Fibroblast of lung (primary cell): ENCODE measurements around the gene GAK. TPM values are rescaled to one million over a fixed set of nuclear protein-coding genes. Genes with fewer than 3 reads are reported as not detected.

ENCODE experiments used
- DNase-seq, 2 donors: peaks; one replicate each; pipeline versions ENCODE4 v3.0.0 to v3.0.0-alpha.2; 2010; ENCODE audit warnings: low read depth in 2 of 2
- H2AFZ ChIP-seq: 2 replicates; pipeline ENCODE4 v1.5.1; 2012; ENCODE audit warnings: low read length, control low read depth, inconsistent platforms
- H3K27ac ChIP-seq: 2 replicates; pipeline ENCODE4 v1.5.1; 2011; ENCODE audit warnings: low read length, control low read depth; ENCODE audit not compliant: insufficient read depth
- H3K27me3 ChIP-seq: 2 replicates; pipeline ENCODE4 v1.5.1; 2011; ENCODE audit warnings: mild to moderate bottlenecking, low read length; ENCODE audit not compliant: control insufficient read depth, insufficient read depth
- H3K36me3 ChIP-seq: 2 replicates; pipeline ENCODE4 v1.5.1; 2011; ENCODE audit warnings: low read length; ENCODE audit not compliant: control insufficient read depth, insufficient read depth
- H3K4me1 ChIP-seq: 2 replicates; pipeline ENCODE4 v1.5.1; 2011; ENCODE audit warnings: low read length; ENCODE audit not compliant: control insufficient read depth, insufficient read depth; ENCODE audit errors: extremely low read depth
- H3K4me2 ChIP-seq: 2 replicates; pipeline ENCODE4 v1.5.1; 2011; ENCODE audit warnings: low read length, control low read depth; ENCODE audit not compliant: insufficient read depth; ENCODE audit errors: extremely low read depth
- H3K4me3 ChIP-seq, 4 experiments: fragments of 200-600 bp in 1 of 4; sonication (generic) in 1 of 4; replicated peaks in 1 of 4; 2 replicates each; pipeline ENCODE4 v1.5.1; 2011 to 2016; ENCODE audit warnings: low read length in 4 of 4, low read depth in 3 of 4, mild to moderate bottlenecking in 3 of 4, control low read depth in 2 of 4, inconsistent platforms in 1 of 4, mixed read lengths in 1 of 4; ENCODE audit not compliant: insufficient read depth in 1 of 4; ENCODE audit errors: control extremely low read depth in 1 of 4
- H3K79me2 ChIP-seq: 2 replicates; pipeline ENCODE4 v1.5.1; 2012; ENCODE audit warnings: mild to moderate bottlenecking, low read length, inconsistent platforms; ENCODE audit not compliant: control insufficient read depth, insufficient read depth
- H3K9ac ChIP-seq: 2 replicates; pipeline ENCODE4 v1.5.1; 2011; ENCODE audit warnings: mild to moderate bottlenecking, low read length, control low read depth; ENCODE audit not compliant: insufficient read depth
- H3K9me3 ChIP-seq: 2 replicates; pipeline ENCODE4 v1.5.1; 2012; ENCODE audit warnings: low read depth, low read length; ENCODE audit not compliant: control insufficient read depth, insufficient read depth
- H4K20me1 ChIP-seq: 2 replicates; pipeline ENCODE4 v1.5.1; 2011; ENCODE audit warnings: low read length; ENCODE audit not compliant: control insufficient read depth, insufficient read depth; ENCODE audit errors: extremely low read depth
- CTCF ChIP-seq, 2 donors: IDR thresholded peaks in 1 of 2; conservative IDR thresholded peaks in 1 of 2; 1 replicate in 1 of 2; 2 replicates in 1 of 2; pipeline ENCODE4 v1.5.1; 2011 to 2012; ENCODE audit warnings: low read length in 2 of 2, control low read depth in 1 of 2, inconsistent platforms in 1 of 2, low read depth in 1 of 2, mild to moderate bottlenecking in 1 of 2
- EZH2 ChIP-seq: IDR thresholded peaks from 2 replicates; pipeline ENCODE4 v1.5.1; 2012; ENCODE audit warnings: low read length, control low read depth, mild to moderate bottlenecking; ENCODE audit errors: missing control alignments
- polyA plus RNA-seq, 2 donors: library from polyadenylated mRNA; depleted of rRNA in 1 of 2; stranded (reverse) in 1 of 2; unstranded in 1 of 2; fragments of >200 nt; gene quantifications; 2 replicates each; pipeline ENCODE4 v1.2.1, GENCODE V29; 2011 to 2012; ENCODE audit warnings: missing spikeins in 1 of 2
- total RNA-seq: library from RNA; depleted of rRNA; stranded (reverse); fragments of >200 nt; gene quantifications from 2 replicates; pipeline ENCODE4 v1.2.1, GENCODE V29; 2014

GAK gene
- total and polyA plus RNA-seq, 2 donors (not counting 1 experiment from before 2014, with no cell fraction given): 10.1 to 48.2 TPM

- Histone ChIP-seq H3K4me2 (no peak overlapping the region), H3K27ac (no peak overlapping the region), H3K9me3 (no peaks in the 10 kb centered on the region), H3K4me3 (no peak overlapping the region), H3K79me2 (no peaks in the 10 kb centered on the region), H2AFZ (no peak overlapping the region), H4K20me1 (no peaks in the 10 kb centered on the region), H3K36me3 (peaks cover 26% of the 10 kb centered on the region), H3K27me3 (no peaks in the 10 kb centered on the region), H3K4me1 (no peaks in the 10 kb centered on the region), H3K9ac (no peak overlapping the region)
- no peak for DNase-seq
- TF ChIP-seq EZH2 (no peak), CTCF (conservative IDR thresholded peaks at IDR 0.05 in 1 of 2, IDR thresholded peaks at IDR 0.05 in 1 of 2; ENCODE audit: low read depth in 1 of 2, low read length in 2 of 2) (no peak)
Measured at GRCh38 chr4:858831-859451, 73.2 kb downstream of the GAK start.

GRCh38 chr4:858041-858481, 74.1 kb downstream of the GAK start:
- Histone ChIP-seq H3K36me3 (peaks cover 22% of the 10 kb centered on the region), H3K9me3 (no peaks in the 10 kb centered on the region), H2AFZ (no peak overlapping the region), H3K27ac (no peak overlapping the region), H3K4me1 (no peaks in the 10 kb centered on the region), H3K4me2 (no peak overlapping the region), H3K79me2 (no peaks in the 10 kb centered on the region), H3K9ac (no peak overlapping the region), H3K27me3 (no peaks in the 10 kb centered on the region), H4K20me1 (no peaks in the 10 kb centered on the region), H3K4me3 (no peak overlapping the region)
- DNase-seq: no peak
- no peak for TF ChIP-seq EZH2
- no peak for TF ChIP-seq CTCF (conservative IDR thresholded peaks at IDR 0.05 in 1 of 2, IDR thresholded peaks at IDR 0.05 in 1 of 2; ENCODE audit: low read depth in 1 of 2, low read length in 2 of 2)

GRCh38 chr4:857461-857860, 74.7 kb downstream of the GAK start:
- no peak overlapping the region for H2AFZ ChIP-seq
- no peak overlapping the region for H3K4me3 ChIP-seq
- H4K20me1 ChIP-seq: no peaks in the 10 kb centered on the region
- peaks cover 22% of the 10 kb centered on the region for H3K36me3 ChIP-seq
- no peaks in the 10 kb centered on the region for H3K9me3 ChIP-seq
- no peak overlapping the region for H3K27ac ChIP-seq
- H3K4me1 ChIP-seq: no peaks in the 10 kb centered on the region
- H3K27me3 ChIP-seq: no peaks in the 10 kb centered on the region
- no peak overlapping the region for H3K4me2 ChIP-seq
- DNase-seq: no peak
- no peaks in the 10 kb centered on the region for H3K79me2 ChIP-seq
- H3K9ac ChIP-seq: no peak overlapping the region
- TF ChIP-seq CTCF (conservative IDR thresholded peaks at IDR 0.05 in 1 of 2, IDR thresholded peaks at IDR 0.05 in 1 of 2; ENCODE audit: low read depth in 1 of 2, low read length in 2 of 2): no peak
- no peak for TF ChIP-seq EZH2
